Trophoblast cell (in vitro differentiated cells and primary cell): ENCODE data around the gene ALG14.

Experiments used
- DNase-seq, 2 donors: peaks; one replicate each; pipeline ENCODE4 v3.0.0-alpha.2; 2016
- H2AFZ ChIP-seq: 2 replicates; pipeline ENCODE4 v1.6.1; 2013; ENCODE audit warnings: low read length, moderate library complexity, mild to moderate bottlenecking; ENCODE audit not compliant: insufficient read depth, poor library complexity
- H2AK5ac ChIP-seq: 2 replicates; pipeline ENCODE4 v1.6.1; 2013; ENCODE audit warnings: mild to moderate bottlenecking, low read length
- H2BK120ac ChIP-seq: 2 replicates; pipeline ENCODE4 v1.6.1; 2013; ENCODE audit warnings: low read length, mild to moderate bottlenecking, moderate library complexity; ENCODE audit not compliant: insufficient read depth, poor library complexity
- H2BK12ac ChIP-seq: 2 replicates; pipeline ENCODE4 v1.6.1; 2013; ENCODE audit warnings: mild to moderate bottlenecking, low read length, moderate library complexity
- H2BK5ac ChIP-seq: 2 replicates; pipeline ENCODE4 v1.6.1; 2013; ENCODE audit warnings: low read length, low read depth, moderate library complexity, mild to moderate bottlenecking; ENCODE audit not compliant: poor library complexity
- H3K14ac ChIP-seq: 2 replicates; pipeline ENCODE4 v1.6.1; 2013; ENCODE audit warnings: mild to moderate bottlenecking, low read length
- H3K18ac ChIP-seq: 2 replicates; pipeline ENCODE4 v1.6.1; 2013; ENCODE audit warnings: mild to moderate bottlenecking, low read length
- H3K23ac ChIP-seq: 2 replicates; pipeline ENCODE4 v1.6.1; 2013; ENCODE audit warnings: low read length
- H3K27ac ChIP-seq: 2 replicates; pipeline ENCODE4 v1.5.1; 2013; ENCODE audit warnings: low read depth, mild to moderate bottlenecking, inconsistent platforms, low read length, moderate library complexity
- H3K27me3 ChIP-seq: 2 replicates; pipeline ENCODE4 v1.6.1; 2013; ENCODE audit warnings: inconsistent platforms, mild to moderate bottlenecking, low read length, moderate library complexity; ENCODE audit not compliant: insufficient read depth
- H3K36me3 ChIP-seq, 2 experiments: 1 replicate in 1 of 2; 2 replicates in 1 of 2; pipeline ENCODE4 v1.6.1; 2013; ENCODE audit warnings: low read length in 2 of 2, mild to moderate bottlenecking in 2 of 2, moderate library complexity in 1 of 2; ENCODE audit not compliant: insufficient read depth in 2 of 2, control insufficient read depth in 1 of 2
- H3K4ac ChIP-seq: 2 replicates; pipeline ENCODE4 v1.6.1; 2013; ENCODE audit warnings: low read depth, mild to moderate bottlenecking, low read length, moderate library complexity
- H3K4me1 ChIP-seq, 2 experiments: 1 replicate in 1 of 2; 2 replicates in 1 of 2; pipeline ENCODE4 v1.6.1; 2013; ENCODE audit warnings: low read length in 2 of 2, mild to moderate bottlenecking in 2 of 2, moderate library complexity in 1 of 2; ENCODE audit not compliant: insufficient read depth in 2 of 2, control insufficient read depth in 1 of 2
- H3K4me2 ChIP-seq: 2 replicates; pipeline ENCODE4 v1.6.1; 2013; ENCODE audit warnings: inconsistent platforms, mild to moderate bottlenecking, low read length, moderate library complexity
- H3K4me3 ChIP-seq: 2 replicates; pipeline ENCODE4 v1.5.1; 2013; ENCODE audit warnings: mild to moderate bottlenecking, low read depth, low read length, inconsistent platforms
- H3K79me1 ChIP-seq: one replicate; pipeline ENCODE4 v1.6.1; 2013; ENCODE audit warnings: low read length
- H3K79me2 ChIP-seq: 2 replicates; pipeline ENCODE4 v1.6.1; 2013; ENCODE audit warnings: low read length, mild to moderate bottlenecking; ENCODE audit not compliant: control insufficient read depth, insufficient read depth, poor library complexity
- H3K9ac ChIP-seq: 2 replicates; pipeline ENCODE4 v1.6.1; 2013; ENCODE audit warnings: mild to moderate bottlenecking, low read length
- H3K9me3 ChIP-seq: 2 replicates; pipeline ENCODE4 v1.6.1; 2013; ENCODE audit warnings: low read depth, mild to moderate bottlenecking, control low read depth, inconsistent platforms, low read length; ENCODE audit not compliant: insufficient read depth
- H4K12ac ChIP-seq: 2 replicates; pipeline ENCODE4 v1.6.1; 2013; ENCODE audit warnings: low read depth, mild to moderate bottlenecking, low read length, moderate library complexity
- H4K8ac ChIP-seq: 2 replicates; pipeline ENCODE4 v1.6.1; 2013; ENCODE audit warnings: low read depth, mild to moderate bottlenecking, low read length, moderate library complexity
- H4K91ac ChIP-seq: one replicate; pipeline ENCODE4 v1.6.1; 2013; ENCODE audit warnings: low read depth, mild to moderate bottlenecking, low read length, moderate library complexity
- WGBS: extraction: QIAGEN DNeasy Blood & Tissue Kit; methylation state at CpG from one replicate; pipeline ENCODE4 v1.1.7; 2013; ENCODE audit warnings: missing lambda C conversion rate; ENCODE audit not compliant: insufficient read length, insufficient coverage; ENCODE audit errors: extremely low coverage; 5-methylcytosine and 5-hydroxymethylcytosine counted together

ALG14 gene

DNA sequence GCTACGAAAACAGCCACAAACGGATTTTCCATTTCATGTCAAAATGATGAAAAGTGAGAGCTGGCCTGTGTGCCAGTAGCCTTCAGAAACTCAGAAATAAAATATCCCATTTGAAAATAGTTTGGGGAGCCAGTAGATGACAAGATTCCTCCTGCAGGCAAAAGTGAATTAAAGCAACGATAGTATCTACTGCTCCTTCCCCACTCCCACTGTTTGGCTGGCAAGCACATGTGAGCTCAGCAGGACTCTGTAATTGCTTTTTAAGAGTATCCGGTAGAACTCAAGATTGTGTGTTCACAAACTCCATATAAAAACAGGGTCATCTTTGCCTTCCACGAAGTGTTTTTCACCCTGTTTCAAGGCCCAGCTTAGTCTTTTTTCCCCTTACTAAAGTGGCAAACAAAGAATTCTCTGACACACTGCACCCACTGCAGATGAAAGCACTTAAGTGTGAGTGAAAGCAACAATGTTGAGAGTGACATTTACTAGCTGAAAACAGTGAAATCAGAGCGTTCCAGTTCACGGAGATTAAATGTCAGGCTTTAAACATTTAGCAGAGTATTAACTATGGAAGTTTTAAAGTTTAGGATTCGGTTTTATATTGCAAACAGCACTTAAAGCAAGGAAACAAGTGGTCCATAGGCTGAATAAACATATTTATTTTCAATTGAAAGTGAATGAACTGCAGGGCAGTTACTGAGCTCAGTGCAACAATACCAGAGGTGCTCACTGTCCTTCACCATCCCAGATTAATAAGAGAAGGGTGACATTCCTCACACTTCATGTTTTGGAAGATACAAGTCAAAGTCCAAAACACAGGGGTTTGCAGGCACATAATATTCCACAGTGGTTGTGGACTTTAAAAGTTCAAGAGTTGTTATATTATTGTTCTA lies 70.0 kb downstream of the ALG14 start:
- Histone ChIP-seq H2BK12ac (no peak overlapping the region), H4K12ac (no peak overlapping the region), H3K79me1 (no peaks in the 10 kb centered on the region), H2AK5ac (no peak overlapping the region), H3K27me3 (no peaks in the 10 kb centered on the region), H3K4me3 (no peak overlapping the region), H3K14ac (no peak overlapping the region), H2AFZ (no peak overlapping the region), H4K8ac (no peak overlapping the region), H3K4me1 (peaks cover 0 to 3% of the 10 kb centered on the region in 2 experiments), H3K4me2 (no peak overlapping the region), H3K9me3 (no peaks in the 10 kb centered on the region), H3K27ac (no peak overlapping the region), H3K79me2 (no peaks in the 10 kb centered on the region), H3K36me3 (no peaks in the 10 kb centered on the region), H3K23ac (no peak overlapping the region), H4K91ac (no peak overlapping the region), H2BK120ac (no peak overlapping the region), H3K18ac (no peak overlapping the region), H3K4ac (no peak overlapping the region), H2BK5ac (no peak overlapping the region), H3K9ac (no peak overlapping the region)
- no CpG with 5 or more reads among the region's 8 CpGs for WGBS
- no peak for DNase-seq

DNA sequence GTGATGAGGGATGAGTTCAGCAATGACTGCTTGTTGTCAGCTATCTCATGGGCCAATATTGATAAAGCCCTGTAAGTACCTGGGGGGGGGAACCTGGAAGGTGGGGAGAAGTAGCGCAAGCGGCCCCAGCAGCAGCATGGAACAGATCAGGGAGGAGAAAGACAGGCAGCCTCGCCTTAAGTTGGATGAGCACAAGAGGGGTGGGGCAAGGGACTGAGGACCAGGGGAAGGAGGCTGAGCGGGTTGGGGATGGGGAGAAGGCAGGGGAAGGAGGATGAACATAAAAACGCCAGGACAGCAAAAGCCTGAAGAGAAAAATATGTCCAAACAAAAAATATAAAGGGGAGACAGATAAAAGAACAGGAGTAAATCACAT lies 70.6 kb downstream of the ALG14 start:
- no CpG with 5 or more reads among the region's 5 CpGs for WGBS
- H3K14ac ChIP-seq = no peak overlapping the region
- DNase-seq = no peak
- H2BK12ac ChIP-seq = no peak overlapping the region
- H3K27me3 ChIP-seq = no peaks in the 10 kb centered on the region
- no peak overlapping the region for H3K18ac ChIP-seq
- H3K23ac ChIP-seq = no peak overlapping the region
- H2BK5ac ChIP-seq = no peak overlapping the region
- no peak overlapping the region for H4K12ac ChIP-seq
- no peaks in the 10 kb centered on the region for H3K9me3 ChIP-seq
- H3K4me3 ChIP-seq = no peak overlapping the region
- peaks cover 0 to 3% of the 10 kb centered on the region in 2 experiments for H3K4me1 ChIP-seq
- H3K79me2 ChIP-seq = no peaks in the 10 kb centered on the region
- no peak overlapping the region for H3K27ac ChIP-seq
- H3K79me1 ChIP-seq = no peaks in the 10 kb centered on the region
- H2BK120ac ChIP-seq = no peak overlapping the region
- no peak overlapping the region for H4K8ac ChIP-seq
- H2AK5ac ChIP-seq = no peak overlapping the region
- H3K9ac ChIP-seq = peak overlapping the region; percentile 4
- H3K36me3 ChIP-seq = no peaks in the 10 kb centered on the region
- H3K4me2 ChIP-seq = no peak overlapping the region
- H2AFZ ChIP-seq = no peak overlapping the region
- H4K91ac ChIP-seq = no peak overlapping the region
- no peak overlapping the region for H3K4ac ChIP-seq

DNA sequence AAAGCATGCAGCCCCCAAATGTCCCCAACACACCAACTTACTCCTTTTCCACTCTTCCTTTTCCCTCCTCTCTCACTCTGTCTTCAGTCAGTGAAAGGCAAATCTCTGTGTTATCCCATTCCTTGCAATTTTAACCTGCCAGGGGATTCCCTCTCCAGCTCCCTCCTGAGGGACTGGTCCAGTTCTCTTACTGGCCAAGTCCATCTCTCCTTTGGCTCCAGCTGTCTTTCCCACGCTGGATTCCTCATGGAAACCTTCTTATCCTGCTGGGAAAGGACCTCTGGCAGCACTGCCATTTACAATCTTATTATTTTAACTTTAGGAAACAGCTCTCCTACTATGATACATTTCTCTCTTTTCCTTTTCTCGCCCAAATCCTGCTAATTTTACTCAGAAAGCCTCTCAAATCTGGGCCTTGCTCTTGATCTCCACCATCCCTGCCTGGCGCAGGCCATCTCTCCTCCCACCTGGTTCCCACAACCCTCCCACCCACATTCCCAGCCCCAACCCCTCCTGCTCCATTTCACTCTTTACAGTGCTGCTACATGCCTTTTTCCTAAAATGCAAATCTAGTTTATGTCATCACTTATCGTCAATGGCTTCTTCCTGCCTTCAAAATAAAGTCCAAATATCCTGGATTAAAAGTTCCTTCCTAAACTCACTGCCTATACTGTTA lies 73.2 kb downstream of the ALG14 start:
- Histone ChIP-seq H3K27me3 (no peaks in the 10 kb centered on the region), H3K4me1 (peaks cover 0 to 3% of the 10 kb centered on the region in 2 experiments), H3K9ac (no peak overlapping the region), H3K36me3 (no peaks in the 10 kb centered on the region), H3K9me3 (no peaks in the 10 kb centered on the region), H3K18ac (no peak overlapping the region), H4K91ac (no peak overlapping the region), H2BK5ac (no peak overlapping the region), H3K4me2 (no peak overlapping the region), H3K79me1 (no peaks in the 10 kb centered on the region), H3K14ac (no peak overlapping the region), H2BK12ac (no peak overlapping the region), H4K8ac (no peak overlapping the region), H3K4ac (no peak overlapping the region), H2AFZ (no peak overlapping the region), H3K79me2 (no peaks in the 10 kb centered on the region), H3K4me3 (no peak overlapping the region), H2BK120ac (no peak overlapping the region), H4K12ac (no peak overlapping the region), H2AK5ac (no peak overlapping the region), H3K23ac (no peak overlapping the region), H3K27ac (no peak overlapping the region)
- WGBS = no CpG with 5 or more reads among the region's 4 CpGs
- no peak for DNase-seq

GRCh38 chr1:94998748-94999147 lies 74.0 kb downstream of the ALG14 start:
- Histone ChIP-seq H3K27me3 (no peaks in the 10 kb centered on the region), H3K4me1 (peaks cover under 1 to 7% of the 10 kb centered on the region in 2 experiments), H3K23ac (no peak overlapping the region), H3K27ac (no peak overlapping the region), H4K12ac (no peak overlapping the region), H2BK5ac (no peak overlapping the region), H3K9me3 (no peaks in the 10 kb centered on the region), H3K18ac (no peak overlapping the region), H3K14ac (no peak overlapping the region), H2AK5ac (no peak overlapping the region), H3K4ac (no peak overlapping the region), H3K79me1 (no peaks in the 10 kb centered on the region), H3K36me3 (no peaks in the 10 kb centered on the region), H3K4me2 (no peak overlapping the region), H3K79me2 (no peaks in the 10 kb centered on the region), H4K91ac (no peak overlapping the region), H2AFZ (no peak overlapping the region), H2BK12ac (no peak overlapping the region), H3K4me3 (no peak overlapping the region), H2BK120ac (no peak overlapping the region), H4K8ac (no peak overlapping the region), H3K9ac (no peak overlapping the region)
- DNase-seq = no peak
- WGBS = no CpG with 5 or more reads among the region's 2 CpGs
